CD4-positive, alpha-beta T cell (primary cell): ENCODE data around the gene BZW1. TPM values are rescaled to one million over a fixed set of nuclear protein-coding genes. Genes with fewer than 3 reads are reported as not detected.

Source experiments
- ATAC-seq: fragments of 200-7000 bp; cut with Tn5 transposase; one replicate; pipeline ENCODE4 v1.10.0; 2022; ENCODE audit warnings: mild to moderate bottlenecking; ENCODE audit not compliant: poor library complexity
- CTCF ChIA-PET: fragments of 350-600 bp; sonication (Branson Sonifier 250); formaldehyde crosslinking; loops from one replicate; lab custom pipeline; 2021; ENCODE audit warnings: antibody characterized with exemption, inconsistent platforms; lab: Charles Lee
- POLR2A ChIA-PET: fragments of 350-600 bp; sonication (Branson Sonifier 250); formaldehyde crosslinking; loops from one replicate; lab custom pipeline; 2021; ENCODE audit warnings: antibody characterized with exemption, inconsistent platforms; lab: Charles Lee
- DNase-seq, 14 experiments: peaks; one replicate each; pipeline ENCODE4 v3.0.0-alpha.2; 2013 to 2020; ENCODE audit warnings: mixed read lengths in 2 of 14
- H3K27ac ChIP-seq, 2 donors: one replicate each; pipeline versions ENCODE4 v1.5.1 to v1.7.0; 2013; ENCODE audit warnings: low read length in 2 of 2, low read depth in 1 of 2, mild to moderate bottlenecking in 1 of 2
- H3K27me3 ChIP-seq, 2 experiments: 1 replicate in 1 of 2; 2 replicates in 1 of 2; pipeline versions ENCODE4 v1.6.1 to v1.7.0; 2013; ENCODE audit warnings: low read length in 2 of 2, control low read depth in 1 of 2, mild to moderate bottlenecking in 1 of 2, moderate library complexity in 1 of 2; ENCODE audit not compliant: insufficient read depth in 2 of 2, control insufficient read depth in 1 of 2
- H3K36me3 ChIP-seq: one replicate; pipeline ENCODE4 v1.6.1; 2013; ENCODE audit warnings: low read length, control low read depth; ENCODE audit not compliant: insufficient read depth
- H3K4me1 ChIP-seq: one replicate; pipeline ENCODE4 v1.6.1; 2013; ENCODE audit warnings: low read length, control low read depth; ENCODE audit not compliant: insufficient read depth
- H3K4me3 ChIP-seq: one replicate; pipeline ENCODE4 v1.5.1; 2013; ENCODE audit warnings: mild to moderate bottlenecking, low read length, moderate library complexity
- H3K9me3 ChIP-seq, 2 experiments: 1 replicate in 1 of 2; 2 replicates in 1 of 2; pipeline versions ENCODE4 v1.6.1 to v1.7.0; 2013; ENCODE audit warnings: low read length in 2 of 2, mild to moderate bottlenecking in 2 of 2, control low read depth in 1 of 2, moderate library complexity in 1 of 2; ENCODE audit not compliant: control insufficient read depth in 1 of 2, insufficient read depth in 1 of 2
- H3K27ac Mint-ChIP-seq: one replicate; pipeline ENCODE4 v1.8.0; 2020; ENCODE audit warnings: mixed read lengths
- H3K27me3 Mint-ChIP-seq: one replicate; pipeline ENCODE4 v1.8.0; 2021; ENCODE audit warnings: mixed read lengths
- H3K36me3 Mint-ChIP-seq: one replicate; pipeline ENCODE4 v1.8.0; 2021; ENCODE audit warnings: low read depth, mixed read lengths
- H3K4me1 Mint-ChIP-seq: one replicate; pipeline ENCODE4 v1.8.0; 2021; ENCODE audit warnings: low read depth, mixed read lengths
- H3K4me3 Mint-ChIP-seq: one replicate; pipeline ENCODE4 v1.8.0; 2020; ENCODE audit warnings: mild to moderate bottlenecking, mixed read lengths
- H3K9me3 Mint-ChIP-seq: one replicate; pipeline ENCODE4 v1.8.0; 2020; ENCODE audit warnings: mixed read lengths
- CTCF ChIP-seq: fragments of 200-600 bp; IDR thresholded peaks from one replicate; pipeline ENCODE4 v1.8.0; 2022; ENCODE audit warnings: antibody characterized with exemption, mild to moderate bottlenecking
- intact Hi-C, 2 experiments: fragments of 100-400 bp; cut with DNase I in 1 of 2; cut with micrococcal nuclease in 1 of 2; formaldehyde crosslinking; loops; one replicate each; pipeline versions ENCODE4 v1.15.1 to v1.9.0; 2023 to 2025; cut with DNase I, micrococcal nuclease
- total RNA-seq, 174 experiments: library from RNA in 2 of 174; stranded (reverse) in 2 of 174; gene quantifications; one replicate each; pipeline ENCODE4 v1.2.3 and lab custom pipeline; 2021 to 2026

BZW1 gene
- total RNA-seq, 2 experiments from 2014 or later, result 190 to 192 TPM

GRCh38 chr2:200796561-200796960 is 15.1 kb upstream of the BZW1 start:
- ATAC-seq (no peak), DNase-seq (no peak)
- Histone ChIP-seq H3K36me3 (no peaks in the 10 kb centered on the region), H3K9me3 (no peaks in the 10 kb centered on the region), H3K4me1 (no peaks in the 10 kb centered on the region), H3K27ac (no peak overlapping the region), H3K4me3 (no peak overlapping the region), H3K27me3 (no peaks in the 10 kb centered on the region)
- intact Hi-C loops, result loop anchor here in 1 of 2 experiments (5.0 kb wide), 1 partner anchor 69 kb away; no protein-coding TSS in a partner anchor
- H3K4me1 Mint-ChIP-seq, result no peaks in the 10 kb centered on the region
- H3K9me3 Mint-ChIP-seq, result no peaks in the 10 kb centered on the region
- no peak for TF ChIP-seq CTCF
- ChIA-PET POLR2A (interaction anchor here (0.6 to 1.0 kb wide), 2 partner anchors 15 to 243 kb away, joined by 3 read pairs; partner anchors contain the start of gene BZW1), CTCF (no interaction called here)
- no peak overlapping the region for H3K27ac Mint-ChIP-seq
- no peaks in the 10 kb centered on the region for H3K27me3 Mint-ChIP-seq
- H3K4me3 Mint-ChIP-seq, result no peak overlapping the region
- no peaks in the 10 kb centered on the region for H3K36me3 Mint-ChIP-seq

- TF ChIP-seq CTCF, result no peak
- H3K4me3 ChIP-seq, result no peak overlapping the region
Observed at GRCh38 chr2:200797242-200797770, 14.4 kb upstream of the BZW1 start.

GRCh38 chr2:200798514-200798913 is 13.2 kb upstream of the BZW1 start:
- DNase-seq (no peak), ATAC-seq (no peak)
- Mint-ChIP-seq H3K4me1 (no peaks in the 10 kb centered on the region), H3K36me3 (no peaks in the 10 kb centered on the region), H3K9me3 (no peaks in the 10 kb centered on the region), H3K4me3 (no peak overlapping the region), H3K27ac (no peak overlapping the region), H3K27me3 (no peaks in the 10 kb centered on the region)
- Histone ChIP-seq H3K4me3 (no peak overlapping the region), H3K36me3 (no peaks in the 10 kb centered on the region), H3K27me3 (no peaks in the 10 kb centered on the region), H3K4me1 (no peaks in the 10 kb centered on the region), H3K9me3 (no peaks in the 10 kb centered on the region), H3K27ac (no peak overlapping the region)
- intact Hi-C loops, result loop anchor here in 1 of 2 experiments (5.0 kb wide), 1 partner anchor 71 kb away; no protein-coding TSS in a partner anchor
- CTCF ChIA-PET, result no interaction called here
- TF ChIP-seq CTCF, result no peak
- POLR2A ChIA-PET, result no interaction called here

More at GRCh38 chr2:200797242-200797770, 14.4 kb upstream of the BZW1 start:
- Mint-ChIP-seq H3K27ac (no peak overlapping the region), H3K27me3 (no peaks in the 10 kb centered on the region), H3K4me3 (no peak overlapping the region), H3K9me3 (no peaks in the 10 kb centered on the region), H3K36me3 (no peaks in the 10 kb centered on the region), H3K4me1 (no peaks in the 10 kb centered on the region)
- H3K36me3 ChIP-seq, result no peaks in the 10 kb centered on the region
- no peak overlapping the region for H3K27ac ChIP-seq
- no peak for ATAC-seq
- H3K27me3 ChIP-seq, result no peaks in the 10 kb centered on the region
- no peaks in the 10 kb centered on the region for H3K9me3 ChIP-seq
- no peaks in the 10 kb centered on the region for H3K4me1 ChIP-seq
- ChIA-PET CTCF (no interaction called here), POLR2A (interaction anchor here (0.6 kb wide), 1 partner anchor 243 kb away, joined by 3 read pairs; no protein-coding TSS in a partner anchor)
- intact Hi-C loops, result loop anchor here in 1 of 2 experiments (5.0 kb wide), 1 partner anchor 70 kb away; no protein-coding TSS in a partner anchor
- DNase-seq, result no peak
